Activated naive CD4-positive, alpha-beta T cell treated with anti-CD3 and anti-CD28 coated beads, Interleukin-2, amount 50 U/mL, for 72 hours (primary cell): ENCODE results near the gene ARHGAP27. TPM values are rescaled to one million over a fixed set of nuclear protein-coding genes. Genes with fewer than 3 reads are reported as not detected.
"Not testable (repeated sequence)": the region's sequence is repeated elsewhere in the genome, so short reads cannot be mapped to it uniquely, and the experiment has no call there.

ENCODE experiments used
- ATAC-seq, 2 donors: fragments of 150-1000 bp; cut with Tn5 transposase; 2 replicates each; pipeline ENCODE4 v1.10.0; 2021; ENCODE audit warnings: mild to moderate bottlenecking in 2 of 2, moderate library complexity in 2 of 2
- DNase-seq, 2 donors: peaks; one replicate each; pipeline ENCODE4 v3.0.0; 2021 to 2022; ENCODE audit warnings: low spot score in 2 of 2
- H3K27ac Mint-ChIP-seq, 2 donors: one replicate each; pipeline ENCODE4 v1.8.0; 2022; ENCODE audit warnings: mild to moderate bottlenecking in 2 of 2, mixed read lengths in 2 of 2
- H3K36me3 Mint-ChIP-seq, 2 donors: one replicate each; pipeline ENCODE4 v1.8.0; 2022; ENCODE audit warnings: mixed read lengths in 2 of 2
- H3K9me3 Mint-ChIP-seq, 2 donors: one replicate each; pipeline ENCODE4 v1.8.0; 2022; ENCODE audit warnings: mixed read lengths in 2 of 2
- total RNA-seq, 2 donors: library from RNA; stranded (reverse); gene quantifications; one replicate each; pipeline ENCODE4 v1.2.3, GENCODE V29; 2022

Gene ARHGAP27
- total RNA-seq, 2 donors from 2014 or later = 49.7 to 55.1 TPM

GRCh38 chr17:45343967-45344664 is 88.6 kb downstream of the ARHGAP27 start:
- not testable (repeated sequence) for ATAC-seq, H3K36me3 Mint-ChIP-seq, H3K27ac Mint-ChIP-seq, H3K9me3 Mint-ChIP-seq
- peak in 1 of 2 donors; percentile 0 for DNase-seq

Other genes starting within 250 kb of the ARHGAP27 start
- gene FMNL1, start 211.0 kb downstream of the ARHGAP27 start, total RNA-seq = 100 to 1,000 TPM; 221 to 735 TPM
- gene SPATA32, start 170.8 kb downstream of the ARHGAP27 start, total RNA-seq = under 1 TPM; 0.37 to 0.50 TPM
- gene MAP3K14, start 115.8 kb downstream of the ARHGAP27 start, total RNA-seq = 10 to 100 TPM; 38.4 to 54.4 TPM
- 10 to 100 TPM; 22.9 to 33.7 TPM for gene PLEKHM1, start 57.9 kb upstream of the ARHGAP27 start, total RNA-seq